ENCODE measurements around the gene TRAF3.
"Not testable (repeated sequence)": the region's sequence is repeated elsewhere in the genome, so short reads cannot be mapped to it uniquely, and the experiment has no call there.

GRCh38 chr14:102896735-102897134 lies 119.5 kb downstream of the TRAF3 start:
- TF ChIP-seq CREB5 (CRISPR knock-in tag; IDR thresholded peaks at IDR 0.05; ENCODE audit: low read depth); PATZ1 (CRISPR knock-in tag; IDR thresholded peaks at IDR 0.05; ENCODE audit: borderline replicate concordance): not testable (repeated sequence)

All from SK-N-SH treated with all-trans-retinoic acid at 6 μM for 48 hours (cell line).